Smooth muscle cell (in vitro differentiated cells): ENCODE results near the gene EDDM13. TPM values are rescaled to one million over a fixed set of nuclear protein-coding genes. Genes with fewer than 3 reads are reported as not detected.
A peak's percentile ranks its signal among the peaks of the same experiment; 100 is the strongest.
"Not testable (repeated sequence)": the region's sequence is repeated elsewhere in the genome, so short reads cannot be mapped to it uniquely, and the experiment has no call there.

Experiments used
- DNase-seq: peaks from one replicate; lab custom pipeline; 2025; ENCODE audit not compliant: unreplicated experiment; lab: John Stamatoyannopoulos, UW
- H2AFZ ChIP-seq: fragments of 200-600 bp; sonication (generic); 2 replicates; pipeline ENCODE4 v1.6.0; 2016; ENCODE audit warnings: antibody characterized with exemption, low read depth, mild to moderate bottlenecking
- H3F3A ChIP-seq: fragments of 200-600 bp; sonication (generic); 2 replicates; pipeline ENCODE4 v1.6.0; 2017; ENCODE audit warnings: antibody characterized with exemption, low read depth
- H3K27ac ChIP-seq: fragments of 200-600 bp; sonication (generic); 2 replicates; pipeline ENCODE4 v1.5.1; 2016; ENCODE audit warnings: low read depth, mild to moderate bottlenecking
- H3K27me3 ChIP-seq: fragments of 200-600 bp; sonication (generic); 2 replicates; pipeline ENCODE4 v1.6.1; 2016; ENCODE audit warnings: low read depth, mild to moderate bottlenecking
- H3K36me3 ChIP-seq: fragments of 200-600 bp; sonication (generic); 2 replicates; pipeline ENCODE4 v1.5.1; 2016; ENCODE audit warnings: low read depth
- H3K4me1 ChIP-seq: fragments of 200-600 bp; sonication (generic); 2 replicates; pipeline ENCODE4 v1.5.1; 2016; ENCODE audit warnings: low read depth
- H3K4me2 ChIP-seq: fragments of 200-600 bp; sonication (generic); 2 replicates; pipeline ENCODE4 v1.6.0; 2016; ENCODE audit warnings: mild to moderate bottlenecking
- H3K4me3 ChIP-seq: fragments of 200-600 bp; sonication (generic); 2 replicates; pipeline ENCODE4 v1.5.1; 2016; ENCODE audit warnings: mild to moderate bottlenecking
- H3K79me2 ChIP-seq: fragments of 200-600 bp; sonication (generic); 2 replicates; pipeline ENCODE4 v1.6.0; 2016; ENCODE audit warnings: low read depth, mild to moderate bottlenecking
- H3K9ac ChIP-seq: fragments of 200-600 bp; sonication (generic); 2 replicates; pipeline ENCODE4 v1.6.0; 2016; ENCODE audit warnings: low read depth
- H3K9me3 ChIP-seq: fragments of 200-600 bp; sonication (generic); replicated peaks from 2 replicates; pipeline ENCODE4 v1.5.1; 2016; ENCODE audit warnings: low read depth
- H4K20me1 ChIP-seq: fragments of 200-600 bp; sonication (generic); 2 replicates; pipeline ENCODE4 v1.6.0; 2016; ENCODE audit warnings: low read depth
- WGBS: methylation state at CpG from one replicate; pipeline ENCODE4 v1.1.7; 2016; ENCODE audit warnings: low lambda C conversion rate; 5-methylcytosine and 5-hydroxymethylcytosine counted together
- polyA plus RNA-seq: library from polyadenylated mRNA; unstranded; fragments of >200 nt; fragmentation: Nextera tagmentation; extraction: Ambion mirVana; gene quantifications from 2 replicates; pipeline ENCODE4 v1.2.1, GENCODE V29; 2016
- total RNA-seq: library from RNA; depleted of rRNA; stranded (reverse); fragments of >200 nt; gene quantifications from 2 replicates; pipeline ENCODE4 v1.2.3, GENCODE V29; 2014
- TF ChIP-seq, protein P1 (sequence below): fragments of 200-600 bp; sonication (generic); IDR thresholded peaks from 2 replicates; pipeline ENCODE4 v1.5.1; 2017; ENCODE audit warnings: borderline replicate concordance, mild to moderate bottlenecking, antibody characterized with exemption; ENCODE audit not compliant: insufficient read depth, poor library complexity, severe bottlenecking

Gene EDDM13
- total and polyA plus RNA-seq, 2 experiments from 2014 or later = 0.58 TPM; not detected in 1

GRCh38 chr19:56324436-56324835, 51.9 kb downstream of the EDDM13 start:
- Histone ChIP-seq H3K79me2 (no peaks in the 10 kb centered on the region), H3K9me3 (no peaks in the 10 kb centered on the region), H3K27me3 (no peaks in the 10 kb centered on the region), H3K4me3 (no peak overlapping the region), H3K4me1 (no peaks in the 10 kb centered on the region), H2AFZ (no peak overlapping the region), H3K9ac (no peak overlapping the region), H3K36me3 (no peaks in the 10 kb centered on the region), H4K20me1 (no peaks in the 10 kb centered on the region), H3F3A (no peaks in the 10 kb centered on the region), H3K27ac (no peak overlapping the region), H3K4me2 (no peak overlapping the region)
- WGBS = 70% methylated on average over 1 of the region's 1 CpG
- DNase-seq = no peak
- TF ChIP-seq, protein P1, sequence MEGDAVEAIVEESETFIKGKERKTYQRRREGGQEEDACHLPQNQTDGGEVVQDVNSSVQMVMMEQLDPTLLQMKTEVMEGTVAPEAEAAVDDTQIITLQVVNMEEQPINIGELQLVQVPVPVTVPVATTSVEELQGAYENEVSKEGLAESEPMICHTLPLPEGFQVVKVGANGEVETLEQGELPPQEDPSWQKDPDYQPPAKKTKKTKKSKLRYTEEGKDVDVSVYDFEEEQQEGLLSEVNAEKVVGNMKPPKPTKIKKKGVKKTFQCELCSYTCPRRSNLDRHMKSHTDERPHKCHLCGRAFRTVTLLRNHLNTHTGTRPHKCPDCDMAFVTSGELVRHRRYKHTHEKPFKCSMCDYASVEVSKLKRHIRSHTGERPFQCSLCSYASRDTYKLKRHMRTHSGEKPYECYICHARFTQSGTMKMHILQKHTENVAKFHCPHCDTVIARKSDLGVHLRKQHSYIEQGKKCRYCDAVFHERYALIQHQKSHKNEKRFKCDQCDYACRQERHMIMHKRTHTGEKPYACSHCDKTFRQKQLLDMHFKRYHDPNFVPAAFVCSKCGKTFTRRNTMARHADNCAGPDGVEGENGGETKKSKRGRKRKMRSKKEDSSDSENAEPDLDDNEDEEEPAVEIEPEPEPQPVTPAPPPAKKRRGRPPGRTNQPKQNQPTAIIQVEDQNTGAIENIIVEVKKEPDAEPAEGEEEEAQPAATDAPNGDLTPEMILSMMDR = no peak

GRCh38 chr19:56332695-56333094, 60.1 kb downstream of the EDDM13 start:
- Histone ChIP-seq H3K27me3 (no peaks in the 10 kb centered on the region), H3K9me3 (peaks cover 2% of the 10 kb centered on the region), H3K79me2 (no peaks in the 10 kb centered on the region), H3F3A (no peaks in the 10 kb centered on the region), H3K4me3 (no peak overlapping the region), H3K9ac (no peak overlapping the region), H3K4me2 (no peak overlapping the region), H4K20me1 (no peaks in the 10 kb centered on the region), H2AFZ (no peak overlapping the region), H3K27ac (no peak overlapping the region), H3K36me3 (peaks cover 3% of the 10 kb centered on the region), H3K4me1 (no peaks in the 10 kb centered on the region)
- no peak for DNase-seq
- TF ChIP-seq, protein P1 = no peak

- no peak overlapping the region for H3K4me3 ChIP-seq
- no peak overlapping the region for H3K9ac ChIP-seq
- peaks cover 3% of the 10 kb centered on the region for H3K36me3 ChIP-seq
- no peak for DNase-seq
- H4K20me1 ChIP-seq = no peaks in the 10 kb centered on the region
- H3K9me3 ChIP-seq = peaks cover 2% of the 10 kb centered on the region
- H3K79me2 ChIP-seq = no peaks in the 10 kb centered on the region
- H3K27ac ChIP-seq = no peak overlapping the region
- TF ChIP-seq, protein P1 = peak; percentile 62
- no peak overlapping the region for H3K4me2 ChIP-seq
- H3F3A ChIP-seq = no peaks in the 10 kb centered on the region
- no peak overlapping the region for H2AFZ ChIP-seq
- no peaks in the 10 kb centered on the region for H3K4me1 ChIP-seq
- H3K27me3 ChIP-seq = no peaks in the 10 kb centered on the region
These were observed 61.0 kb downstream of the EDDM13 start for GRCh38 chr19:56333506-56333905.

- not testable (repeated sequence) for H4K20me1 ChIP-seq, H3K4me1 ChIP-seq, H2AFZ ChIP-seq, H3K9me3 ChIP-seq, H3K4me3 ChIP-seq, H3K9ac ChIP-seq, DNase-seq, H3F3A ChIP-seq, H3K79me2 ChIP-seq, H3K27me3 ChIP-seq, H3K27ac ChIP-seq, H3K36me3 ChIP-seq, H3K4me2 ChIP-seq
These were observed 62.8 kb downstream of the EDDM13 start for GRCh38 chr19:56335371-56335770.

- H3K9ac ChIP-seq, DNase-seq, H3K79me2 ChIP-seq, H3K4me2 ChIP-seq, H3K27ac ChIP-seq, H3K36me3 ChIP-seq, H4K20me1 ChIP-seq, H3K27me3 ChIP-seq, H3F3A ChIP-seq, H3K4me1 ChIP-seq, H3K4me3 ChIP-seq, H2AFZ ChIP-seq: not testable (repeated sequence)
- H3K9me3 ChIP-seq = peaks cover 12% of the 10 kb centered on the region
- WGBS = 89% methylated on average over 8 of the region's 8 CpGs
These were observed 64.5 kb downstream of the EDDM13 start for GRCh38 chr19:56337077-56337476.

DNA sequence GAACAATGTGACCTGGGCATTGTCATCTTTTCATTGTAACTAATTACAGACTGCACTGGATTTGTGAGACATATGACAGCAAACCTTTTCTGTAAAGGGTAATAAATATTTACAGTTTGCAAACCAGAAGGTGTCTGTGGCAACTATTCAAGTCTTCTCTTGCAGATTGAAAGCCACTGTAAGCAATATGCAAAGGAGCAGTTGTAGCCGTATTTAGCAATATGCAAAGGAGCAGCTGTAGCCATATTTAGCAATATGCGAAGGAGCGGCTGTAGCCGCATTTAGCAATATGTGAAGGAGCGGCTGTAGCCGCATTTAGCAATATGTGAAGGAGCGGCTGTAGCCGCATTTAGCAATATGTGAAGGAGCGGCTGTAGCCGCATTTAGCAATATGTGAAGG, 66.5 kb downstream of the EDDM13 start:
- not testable (repeated sequence) for H3K27me3 ChIP-seq, H3K9ac ChIP-seq, H3K27ac ChIP-seq, H4K20me1 ChIP-seq, H3F3A ChIP-seq, H3K79me2 ChIP-seq, H3K4me2 ChIP-seq, H3K36me3 ChIP-seq, H2AFZ ChIP-seq, H3K4me1 ChIP-seq, DNase-seq, H3K4me3 ChIP-seq
- peaks cover 12% of the 10 kb centered on the region for H3K9me3 ChIP-seq
- 95% methylated on average over 8 of the region's 10 CpGs for WGBS
